ENCODE results near the gene GGA2.
"Not testable (repeated sequence)": the region's sequence is repeated elsewhere in the genome, so short reads cannot be mapped to it uniquely, and the experiment has no call there.

The GGA2 gene

DNA sequence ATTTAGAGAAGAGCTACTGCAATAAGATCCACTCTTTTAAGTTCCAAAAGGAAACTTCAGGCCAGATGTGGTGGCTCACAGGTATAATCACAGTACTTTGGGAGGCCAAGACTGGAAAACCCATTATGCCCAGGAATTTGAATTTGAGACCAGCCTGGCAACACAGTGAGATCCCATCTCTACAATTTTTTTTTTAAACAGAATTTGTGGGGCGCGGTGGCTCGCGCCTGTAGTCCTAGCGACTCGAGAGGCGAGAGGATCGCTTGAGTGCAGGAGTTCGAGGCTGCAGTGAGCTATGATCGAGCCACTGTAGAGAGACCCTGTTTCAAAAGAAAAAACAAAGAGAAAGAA is 58.1 kb downstream of the GGA2 start:
- DNase-seq, result no peak
- 8% methylated on average over 9 of the region's 10 CpGs for WGBS
- Histone ChIP-seq H3K9me3 (ENCODE audit: control insufficient read depth, low read length) (no peaks in the 10 kb centered on the region), H3K27me3 (ENCODE audit: control insufficient read depth in 1 of 2, insufficient read depth in 1 of 2, low read length in 2 of 2) (no peaks in the 10 kb centered on the region), H3K23ac (ENCODE audit: low read length in 2 of 2) (no peak overlapping the region), H2AFZ (ENCODE audit: low read depth, low read length) (no peak overlapping the region), H2BK120ac (ENCODE audit: low read depth, low read length) (no peak overlapping the region), H3K27ac (ENCODE audit: low read length, poor library complexity, severe bottlenecking) (no peak overlapping the region), H3K4ac (ENCODE audit: low read depth in 1 of 2, low read length in 2 of 2) (no peak overlapping the region), H3K4me1 (ENCODE audit: control insufficient read depth, insufficient read depth, low read depth, low read length) (peaks cover 12% of the 10 kb centered on the region), H2BK5ac (ENCODE audit: low read depth, low read length, poor library complexity, severe bottlenecking) (no peak overlapping the region), H2AK5ac (ENCODE audit: low read length, severe bottlenecking) (no peak overlapping the region), H3K4me2 (ENCODE audit: low read length, poor library complexity, severe bottlenecking) (peak overlapping the region; percentile 82), H4K8ac (ENCODE audit: low read length) (no peak overlapping the region), H3K14ac (ENCODE audit: low read length in 2 of 2) (no peak overlapping the region), H3K79me1 (replicated peaks; ENCODE audit: low read length, poor library complexity, severe bottlenecking) (peaks cover 28% of the 10 kb centered on the region), H3K9ac (ENCODE audit: low read length) (peak overlapping the region; percentile 95), H2BK12ac (ENCODE audit: low read length in 2 of 2) (no peak overlapping the region), H2BK15ac (ENCODE audit: low read depth, poor library complexity, severe bottlenecking) (no peak overlapping the region), H3K4me3 (ENCODE audit: insufficient read depth in 1 of 2, low read depth in 1 of 2, low read length in 2 of 2) (peak overlapping the region; percentile 85 to 88), H4K91ac (ENCODE audit: low read length) (no peak overlapping the region), H3K18ac (ENCODE audit: low read depth in 1 of 2, low read length in 2 of 2) (peak overlapping the region in 1 of 2 experiments; percentile 94), H3K36me3 (ENCODE audit: control insufficient read depth in 1 of 2, insufficient read depth in 2 of 2, low read depth in 1 of 2, low read length in 2 of 2) (peaks cover 0 to 2% of the 10 kb centered on the region in 2 experiments)

- H3K4me1 ChIP-seq (ENCODE audit: control insufficient read depth, insufficient read depth, low read depth, low read length), result peaks cover 5% of the 10 kb centered on the region
- no peak overlapping the region for H2BK15ac ChIP-seq (ENCODE audit: low read depth, poor library complexity, severe bottlenecking)
Measured at GRCh38 chr16:23448392-23448791, 61.9 kb downstream of the GGA2 start.

DNA sequence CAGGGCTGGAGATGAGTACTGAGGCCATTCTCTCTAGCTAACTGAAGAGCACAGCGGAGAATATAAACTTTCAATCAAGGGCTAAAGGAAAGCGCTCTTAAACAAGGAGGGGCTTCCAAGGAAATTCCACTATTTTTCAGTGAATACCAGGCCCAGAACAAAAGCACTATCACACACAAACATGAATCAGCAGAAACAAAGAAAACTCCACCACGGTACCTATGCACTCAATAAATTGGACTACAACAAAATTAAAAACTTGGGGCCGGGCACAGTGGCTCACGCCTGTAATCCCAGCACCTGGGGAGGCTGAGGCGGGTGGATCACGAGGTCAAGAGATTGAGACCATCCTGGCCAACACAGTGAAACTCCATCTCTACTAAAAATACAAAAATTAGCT is 72.8 kb downstream of the GGA2 start:
- H3K27me3 ChIP-seq (ENCODE audit: control insufficient read depth in 1 of 2, insufficient read depth in 1 of 2, low read length in 2 of 2); DNase-seq; H3K4me2 ChIP-seq (ENCODE audit: low read length, poor library complexity, severe bottlenecking); H4K8ac ChIP-seq (ENCODE audit: low read length); H4K91ac ChIP-seq (ENCODE audit: low read length); H3K9ac ChIP-seq (ENCODE audit: low read length); H3K4me1 ChIP-seq (ENCODE audit: control insufficient read depth, insufficient read depth, low read depth, low read length); H3K4ac ChIP-seq (ENCODE audit: low read depth in 1 of 2, low read length in 2 of 2); H2AK5ac ChIP-seq (ENCODE audit: low read length, severe bottlenecking); H2BK12ac ChIP-seq (ENCODE audit: low read length in 2 of 2); H2BK5ac ChIP-seq (ENCODE audit: low read depth, low read length, poor library complexity, severe bottlenecking); H3K14ac ChIP-seq (ENCODE audit: low read length in 2 of 2); H3K18ac ChIP-seq (ENCODE audit: low read depth in 1 of 2, low read length in 2 of 2); H3K4me3 ChIP-seq (ENCODE audit: insufficient read depth in 1 of 2, low read depth in 1 of 2, low read length in 2 of 2); H2BK120ac ChIP-seq (ENCODE audit: low read depth, low read length); H3K9me3 ChIP-seq (ENCODE audit: control insufficient read depth, low read length); H2AFZ ChIP-seq (ENCODE audit: low read depth, low read length); H3K27ac ChIP-seq (ENCODE audit: low read length, poor library complexity, severe bottlenecking); H2BK15ac ChIP-seq (ENCODE audit: low read depth, poor library complexity, severe bottlenecking); H3K23ac ChIP-seq (ENCODE audit: low read length in 2 of 2): not testable (repeated sequence)
- Histone ChIP-seq H3K36me3 (ENCODE audit: control insufficient read depth in 1 of 2, insufficient read depth in 2 of 2, low read depth in 1 of 2, low read length in 2 of 2) (peaks cover 39 to 53% of the 10 kb centered on the region in 2 experiments), H3K79me1 (replicated peaks; ENCODE audit: low read length, poor library complexity, severe bottlenecking) (peaks cover 13% of the 10 kb centered on the region)
- 96% methylated on average over 7 of the region's 7 CpGs for WGBS

More at GRCh38 chr16:23448392-23448791, 61.9 kb downstream of the GGA2 start:
- WGBS, result 83% methylated on average over 4 of the region's 4 CpGs
- Histone ChIP-seq H3K9ac (ENCODE audit: low read length) (no peak overlapping the region), H3K18ac (ENCODE audit: low read depth in 1 of 2, low read length in 2 of 2) (no peak overlapping the region), H2BK120ac (ENCODE audit: low read depth, low read length) (no peak overlapping the region), H3K36me3 (ENCODE audit: control insufficient read depth in 1 of 2, insufficient read depth in 2 of 2, low read depth in 1 of 2, low read length in 2 of 2) (peaks cover 20 to 29% of the 10 kb centered on the region in 2 experiments), H2AFZ (ENCODE audit: low read depth, low read length) (no peak overlapping the region), H4K8ac (ENCODE audit: low read length) (no peak overlapping the region), H3K4ac (ENCODE audit: low read depth in 1 of 2, low read length in 2 of 2) (no peak overlapping the region), H3K27me3 (ENCODE audit: control insufficient read depth in 1 of 2, insufficient read depth in 1 of 2, low read length in 2 of 2) (no peaks in the 10 kb centered on the region), H3K79me1 (replicated peaks; ENCODE audit: low read length, poor library complexity, severe bottlenecking) (peaks cover 33% of the 10 kb centered on the region), H3K4me3 (ENCODE audit: insufficient read depth in 1 of 2, low read depth in 1 of 2, low read length in 2 of 2) (no peak overlapping the region), H3K23ac (ENCODE audit: low read length in 2 of 2) (no peak overlapping the region), H3K9me3 (ENCODE audit: control insufficient read depth, low read length) (no peaks in the 10 kb centered on the region), H3K4me2 (ENCODE audit: low read length, poor library complexity, severe bottlenecking) (no peak overlapping the region), H3K14ac (ENCODE audit: low read length in 2 of 2) (no peak overlapping the region), H4K91ac (ENCODE audit: low read length) (no peak overlapping the region), H3K27ac (ENCODE audit: low read length, poor library complexity, severe bottlenecking) (no peak overlapping the region), H2BK12ac (ENCODE audit: low read length in 2 of 2) (no peak overlapping the region), H2BK5ac (ENCODE audit: low read depth, low read length, poor library complexity, severe bottlenecking) (no peak overlapping the region), H2AK5ac (ENCODE audit: low read length, severe bottlenecking) (no peak overlapping the region)
- DNase-seq, result no peak

- Histone ChIP-seq H3K18ac (ENCODE audit: low read depth in 1 of 2, low read length in 2 of 2) (no peak overlapping the region), H2BK120ac (ENCODE audit: low read depth, low read length) (no peak overlapping the region), H2BK12ac (ENCODE audit: low read length in 2 of 2) (no peak overlapping the region), H3K4me3 (ENCODE audit: insufficient read depth in 1 of 2, low read depth in 1 of 2, low read length in 2 of 2) (no peak overlapping the region), H2AFZ (ENCODE audit: low read depth, low read length) (no peak overlapping the region), H3K4ac (ENCODE audit: low read depth in 1 of 2, low read length in 2 of 2) (no peak overlapping the region), H3K9me3 (ENCODE audit: control insufficient read depth, low read length) (no peaks in the 10 kb centered on the region), H2AK5ac (ENCODE audit: low read length, severe bottlenecking) (no peak overlapping the region), H4K8ac (ENCODE audit: low read length) (no peak overlapping the region), H3K23ac (ENCODE audit: low read length in 2 of 2) (no peak overlapping the region), H3K14ac (ENCODE audit: low read length in 2 of 2) (no peak overlapping the region), H3K36me3 (ENCODE audit: control insufficient read depth in 1 of 2, insufficient read depth in 2 of 2, low read depth in 1 of 2, low read length in 2 of 2) (peaks cover 35 to 53% of the 10 kb centered on the region in 2 experiments), H4K91ac (ENCODE audit: low read length) (no peak overlapping the region), H2BK15ac (ENCODE audit: low read depth, poor library complexity, severe bottlenecking) (no peak overlapping the region), H3K4me2 (ENCODE audit: low read length, poor library complexity, severe bottlenecking) (no peak overlapping the region), H3K27ac (ENCODE audit: low read length, poor library complexity, severe bottlenecking) (no peak overlapping the region), H3K4me1 (ENCODE audit: control insufficient read depth, insufficient read depth, low read depth, low read length) (no peaks in the 10 kb centered on the region), H3K9ac (ENCODE audit: low read length) (no peak overlapping the region), H2BK5ac (ENCODE audit: low read depth, low read length, poor library complexity, severe bottlenecking) (no peak overlapping the region), H3K27me3 (ENCODE audit: control insufficient read depth in 1 of 2, insufficient read depth in 1 of 2, low read length in 2 of 2) (no peaks in the 10 kb centered on the region), H3K79me1 (replicated peaks; ENCODE audit: low read length, poor library complexity, severe bottlenecking) (peaks cover 13% of the 10 kb centered on the region)
- 91% methylated on average over 4 of the region's 4 CpGs for WGBS
- DNase-seq, result no peak
Measured at GRCh38 chr16:23436951-23437350, 73.3 kb downstream of the GGA2 start.
